Spleen (tissue), 11 donors: ENCODE measurements around the gene PLA2G4B. TPM values are rescaled to one million over a fixed set of nuclear protein-coding genes. Genes with fewer than 3 reads are reported as not detected.

Source experiments
- DNase-seq: peaks from one replicate; pipeline ENCODE4 v3.0.0-alpha.2; 2020
- H3K27ac ChIP-seq, 8 donors: fragments of 200-600 bp; sonication (generic) in 7 of 8; 1 replicate in 4 of 8; 2 replicates in 4 of 8; pipeline versions ENCODE4 v1.5.0 to v1.8.0; 2016 to 2021; ENCODE audit warnings: inconsistent platforms in 4 of 8, mild to moderate bottlenecking in 4 of 8, moderate library complexity in 1 of 8
- H3K27me3 ChIP-seq, 7 donors: fragments of 200-600 bp; sonication (generic) in 6 of 7; replicated peaks in 1 of 7; 1 replicate in 4 of 7; 2 replicates in 3 of 7; pipeline versions ENCODE4 v1.5.0 to v1.8.0; 2016 to 2021; ENCODE audit warnings: inconsistent platforms in 3 of 7, mild to moderate bottlenecking in 1 of 7
- H3K36me3 ChIP-seq, 6 donors: fragments of 200-600 bp; sonication (generic) in 5 of 6; 1 replicate in 4 of 6; 2 replicates in 2 of 6; pipeline versions ENCODE4 v1.5.0 to v1.8.0; 2016 to 2021; ENCODE audit warnings: inconsistent platforms in 2 of 6
- H3K4me1 ChIP-seq, 6 donors: fragments of 200-600 bp; sonication (generic) in 5 of 6; 1 replicate in 3 of 6; 2 replicates in 3 of 6; pipeline versions ENCODE4 v1.5.0 to v1.8.0; 2016 to 2021; ENCODE audit warnings: inconsistent platforms in 3 of 6
- H3K4me3 ChIP-seq, 8 donors: fragments of 200-600 bp; sonication (generic) in 7 of 8; 1 replicate in 4 of 8; 2 replicates in 4 of 8; pipeline versions ENCODE4 v1.5.0 to v1.8.0; 2016 to 2021; ENCODE audit warnings: inconsistent platforms in 4 of 8, mild to moderate bottlenecking in 4 of 8, moderate library complexity in 2 of 8
- H3K9me3 ChIP-seq, 8 donors: fragments of 200-600 bp; sonication (generic) in 7 of 8; 1 replicate in 4 of 8; 2 replicates in 4 of 8; pipeline versions ENCODE4 v1.5.0 to v1.8.0; 2016 to 2021; ENCODE audit warnings: inconsistent platforms in 4 of 8
- CTCF ChIP-seq, 11 experiments: fragments of 200-600 bp in 7 of 11; fragments of 450-650 bp in 4 of 11; sonication (generic) in 4 of 11; IDR thresholded peaks in 8 of 11; conservative IDR thresholded peaks in 3 of 11; 1 replicate in 7 of 11; 2 replicates in 4 of 11; pipeline versions ENCODE4 v1.4.0 to v1.8.0; 2016 to 2021; ENCODE audit warnings: antibody characterized with exemption in 11 of 11, inconsistent platforms in 4 of 11, mild to moderate bottlenecking in 1 of 11
- POLR2A ChIP-seq, 3 donors: fragments of 450-650 bp; IDR thresholded peaks; one replicate each; pipeline ENCODE4 v1.5.1; 2017; ENCODE audit warnings: antibody characterized with exemption in 3 of 3, mild to moderate bottlenecking in 1 of 3
- POLR2AphosphoS5 ChIP-seq, 3 donors: sonication (generic); formaldehyde crosslinking; IDR thresholded peaks; one replicate each; pipeline ENCODE4 v1.5.1; 2017; ENCODE audit warnings: antibody characterized with exemption in 3 of 3
- WGBS, 5 donors: extraction: QIAGEN DNeasy Blood & Tissue Kit in 3 of 5; methylation state at CpG; one replicate each; pipeline versions ENCODE4 v1.1.5 to v1.1.7; 2013 to 2018; 5-methylcytosine and 5-hydroxymethylcytosine counted together
- intact Hi-C: fragments of 100-400 bp; cut with DNase I; formaldehyde crosslinking; loops from one replicate; pipeline ENCODE4 v1.15.0; 2023; ENCODE audit warnings: low total_unique reads
- polyA plus RNA-seq, 3 donors: library from polyadenylated mRNA; stranded (reverse); fragments of 200-250 nt; gene quantifications; one replicate each; pipeline ENCODE4 v1.2.1, GENCODE V29; 2013
- total RNA-seq, 7 donors: library from RNA; depleted of rRNA in 3 of 7; stranded (reverse); fragments of >200 nt in 3 of 7; fragmentation: NEBNext Ultra II Directional in 4 of 7; extraction: Animal tissue kit (Norgen Biotek cat#: 25700) in 4 of 7; gene quantifications; one replicate each; pipeline versions ENCODE4 v1.1.0 to v1.2.1, GENCODE V29; 2016 to 2021
- donor health status: healthy with polysubstance abuse.
- donor health status: DM: no; HTN: no; CAD: no; lungs with moderate emphysema.
- donor health status: DM: no; HTN: no; CAD: no.
- donor health status: Bipolar disorder and iron deficiency.
- donor health status: healthy.
- donor health status: DM: no; HTN: no; CAD: no.
- donor health status: DM: yes; HTN: yes; CAD: no.

Gene PLA2G4B
- total and polyA plus RNA-seq, 10 donors, result 4.0 to 20.8 (median 11.8) TPM

GRCh38 chr15:41857316-41857715 lies 18.7 kb downstream of the PLA2G4B start:
- no peak for DNase-seq
- 80 to 96% (median 93%) methylated on average over 2 to 9 of the region's 9 CpGs for WGBS, 5 donors
- no peaks in the 10 kb centered on the region for H3K9me3 ChIP-seq

GRCh38 chr15:41858756-41859155 lies 20.1 kb downstream of the PLA2G4B start:
- Histone ChIP-seq H3K27me3 (peaks cover 0 to 52% (median 0%) of the 10 kb centered on the region in 7 donors), H3K36me3 (no peaks in the 10 kb centered on the region), H3K4me1 (peaks cover 0 to 16% (median 12%) of the 10 kb centered on the region in 6 donors), H3K27ac (no peak overlapping the region), H3K9me3 (no peaks in the 10 kb centered on the region), H3K4me3 (no peak overlapping the region)
- no peak for DNase-seq
- no peak for TF ChIP-seq POLR2A (IDR thresholded peaks at IDR 0.05)
- TF ChIP-seq POLR2AphosphoS5 (IDR thresholded peaks at IDR 0.05), result no peak
- no peak for TF ChIP-seq CTCF (IDR thresholded peaks at IDR 0.05 in 8 of 11, conservative IDR thresholded peaks at IDR 0.05 in 3 of 11)
- 89 to 94% (median 90%) methylated on average over 9 to 15 of the region's 15 CpGs for WGBS, 5 donors
- intact Hi-C loops, result no loop called here

More at GRCh38 chr15:41857316-41857715, 18.7 kb downstream of the PLA2G4B start:
- H3K4me3 ChIP-seq, result no peak overlapping the region
- H3K36me3 ChIP-seq, result no peaks in the 10 kb centered on the region
- TF ChIP-seq CTCF (IDR thresholded peaks at IDR 0.05 in 8 of 11, conservative IDR thresholded peaks at IDR 0.05 in 3 of 11), result no peak
- no peak for TF ChIP-seq POLR2AphosphoS5 (IDR thresholded peaks at IDR 0.05)
- no peak for TF ChIP-seq POLR2A (IDR thresholded peaks at IDR 0.05)
- H3K27ac ChIP-seq, result no peak overlapping the region
- H3K27me3 ChIP-seq, result peaks cover 0 to 60% (median 0%) of the 10 kb centered on the region in 7 donors
- H3K4me1 ChIP-seq, result peaks cover 0 to 16% (median 12%) of the 10 kb centered on the region in 6 donors
- intact Hi-C loops, result no loop called here

GRCh38 chr15:41860049-41860828 lies 21.6 kb downstream of the PLA2G4B start:
- no peak overlapping the region for H3K27ac ChIP-seq
- H3K9me3 ChIP-seq, result no peaks in the 10 kb centered on the region
- peaks cover 0 to 41% (median 0%) of the 10 kb centered on the region in 7 donors for H3K27me3 ChIP-seq
- no peak for DNase-seq
- no peaks in the 10 kb centered on the region for H3K36me3 ChIP-seq
- TF ChIP-seq POLR2AphosphoS5 (IDR thresholded peaks at IDR 0.05) (peak in 2 of 3 donors; percentile 45 to 48), CTCF (IDR thresholded peaks at IDR 0.05 in 8 of 11, conservative IDR thresholded peaks at IDR 0.05 in 3 of 11) (peak in 6 of 11 experiments; percentile 12 to 46 (median 36)), POLR2A (IDR thresholded peaks at IDR 0.05) (no peak)
- intact Hi-C loops, result no loop called here
- H3K4me3 ChIP-seq, result no peak overlapping the region
- 25 to 60% (median 36%) methylated on average over 9 to 15 of the region's 15 CpGs for WGBS, 5 donors
- peaks cover 0 to 16% (median 12%) of the 10 kb centered on the region in 6 donors for H3K4me1 ChIP-seq

GRCh38 chr15:41861736-41862356 lies 23.2 kb downstream of the PLA2G4B start:
- TF ChIP-seq POLR2AphosphoS5 (IDR thresholded peaks at IDR 0.05) (no peak), CTCF (IDR thresholded peaks at IDR 0.05 in 8 of 11, conservative IDR thresholded peaks at IDR 0.05 in 3 of 11) (no peak), POLR2A (IDR thresholded peaks at IDR 0.05) (no peak)
- Histone ChIP-seq H3K36me3 (no peaks in the 10 kb centered on the region), H3K27ac (no peak overlapping the region), H3K4me1 (peaks cover 0 to 16% (median 12%) of the 10 kb centered on the region in 6 donors), H3K4me3 (no peak overlapping the region), H3K27me3 (peaks cover 0 to 36% (median 0%) of the 10 kb centered on the region in 7 donors), H3K9me3 (no peaks in the 10 kb centered on the region)
- DNase-seq, result no peak
- intact Hi-C loops, result no loop called here
- WGBS, 5 donors, result 91 to 97% (median 94%) methylated on average over 18 of the region's 18 CpGs
